ENCODE measurements around the gene SLC18A3.

- TF ChIP-seq CTCF (IDR thresholded peaks at IDR 0.05; ENCODE audit: insufficient read depth, low read length) (no peak), REST (IDR thresholded peaks at IDR 0.05; ENCODE audit: insufficient replicate concordance, low read depth) (no peak), POLR2AphosphoS5 (IDR thresholded peaks at IDR 0.05; ENCODE audit: low read depth) (no peak)
Measured at GRCh38 chr10:49655099-49655498, 45.0 kb downstream of the SLC18A3 start.

All from HL-60 (cell line).